ENCODE data around the gene CYP2C19. TPM values are rescaled to one million over a fixed set of nuclear protein-coding genes. Genes with fewer than 3 reads are reported as not detected.
A peak's percentile ranks its signal among the peaks of the same experiment; 100 is the strongest.
"Not testable (repeated sequence)": the region's sequence is repeated elsewhere in the genome, so short reads cannot be mapped to it uniquely, and the experiment has no call there.

CYP2C19 gene
- total RNA-seq, 1 donor from 2014 or later = not detected

GRCh38 chr10:94889123-94889522 lies 126.6 kb downstream of the CYP2C19 start:
- H3K36me3 ChIP-seq (ENCODE audit: control insufficient read depth, insufficient read depth, low read length) = no peaks in the 10 kb centered on the region
- TF ChIP-seq, protein P1, sequence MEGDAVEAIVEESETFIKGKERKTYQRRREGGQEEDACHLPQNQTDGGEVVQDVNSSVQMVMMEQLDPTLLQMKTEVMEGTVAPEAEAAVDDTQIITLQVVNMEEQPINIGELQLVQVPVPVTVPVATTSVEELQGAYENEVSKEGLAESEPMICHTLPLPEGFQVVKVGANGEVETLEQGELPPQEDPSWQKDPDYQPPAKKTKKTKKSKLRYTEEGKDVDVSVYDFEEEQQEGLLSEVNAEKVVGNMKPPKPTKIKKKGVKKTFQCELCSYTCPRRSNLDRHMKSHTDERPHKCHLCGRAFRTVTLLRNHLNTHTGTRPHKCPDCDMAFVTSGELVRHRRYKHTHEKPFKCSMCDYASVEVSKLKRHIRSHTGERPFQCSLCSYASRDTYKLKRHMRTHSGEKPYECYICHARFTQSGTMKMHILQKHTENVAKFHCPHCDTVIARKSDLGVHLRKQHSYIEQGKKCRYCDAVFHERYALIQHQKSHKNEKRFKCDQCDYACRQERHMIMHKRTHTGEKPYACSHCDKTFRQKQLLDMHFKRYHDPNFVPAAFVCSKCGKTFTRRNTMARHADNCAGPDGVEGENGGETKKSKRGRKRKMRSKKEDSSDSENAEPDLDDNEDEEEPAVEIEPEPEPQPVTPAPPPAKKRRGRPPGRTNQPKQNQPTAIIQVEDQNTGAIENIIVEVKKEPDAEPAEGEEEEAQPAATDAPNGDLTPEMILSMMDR (IDR thresholded peaks at IDR 0.05; ENCODE audit: insufficient read depth, low read length, poor library complexity, severe bottlenecking) = no peak

DNA sequence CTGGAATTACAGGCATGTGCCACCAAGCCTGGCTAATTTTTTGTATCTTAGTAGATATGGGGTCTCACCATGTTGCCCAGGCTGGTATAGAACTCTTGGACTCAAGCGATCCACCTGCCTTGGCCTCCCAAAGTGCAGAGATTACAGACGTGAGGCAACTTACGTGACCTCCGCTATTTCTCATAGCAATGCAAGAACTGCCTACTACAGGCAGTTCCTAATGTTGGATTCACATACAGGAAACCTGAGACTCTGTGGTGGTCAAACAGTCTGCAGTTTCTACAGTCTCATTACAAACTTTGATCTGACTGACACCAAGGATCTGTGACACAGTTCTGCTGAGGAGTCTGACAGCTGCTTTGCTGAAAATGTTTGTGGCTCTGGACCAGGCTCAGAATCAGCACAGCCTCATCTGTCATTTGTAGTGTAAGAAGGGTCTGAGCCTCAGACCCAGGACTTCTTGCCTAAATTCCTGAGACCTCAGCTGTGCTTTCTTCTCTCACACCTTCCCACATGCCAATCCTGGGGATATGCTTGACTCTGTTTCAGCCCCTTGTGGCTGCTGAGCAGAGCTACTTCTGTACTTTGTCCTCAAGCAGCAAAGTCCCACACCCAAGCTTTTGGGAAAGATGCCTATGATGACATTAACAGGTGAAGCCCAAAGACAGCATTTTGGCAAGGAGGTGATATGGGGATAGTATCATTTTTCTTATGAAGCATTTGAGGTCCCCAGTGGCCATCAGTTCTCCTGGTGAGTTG lies 128.0 kb downstream of the CYP2C19 start:
- DNase-seq (ENCODE audit: low read depth) = no peak
- Histone ChIP-seq H3K27me3 (ENCODE audit: control insufficient read depth, insufficient read depth, low read length) (no peaks in the 10 kb centered on the region), H3K36me3 (ENCODE audit: control insufficient read depth, insufficient read depth, low read length) (no peaks in the 10 kb centered on the region), H3K4me3 (ENCODE audit: low read depth, low read length) (no peak overlapping the region)
- TF ChIP-seq, protein P1 (IDR thresholded peaks at IDR 0.05; ENCODE audit: insufficient read depth, low read length, poor library complexity, severe bottlenecking) = no peak

More at GRCh38 chr10:94889123-94889522, 126.6 kb downstream of the CYP2C19 start:
- Histone ChIP-seq H3K4me3 (ENCODE audit: low read depth, low read length) (no peak overlapping the region), H3K27me3 (ENCODE audit: control insufficient read depth, insufficient read depth, low read length) (no peaks in the 10 kb centered on the region)
- DNase-seq (ENCODE audit: low read depth) = no peak

GRCh38 chr10:94898414-94898813 lies 135.9 kb downstream of the CYP2C19 start:
- not testable (repeated sequence) for H3K4me3 ChIP-seq (ENCODE audit: low read depth, low read length); H3K36me3 ChIP-seq (ENCODE audit: control insufficient read depth, insufficient read depth, low read length); H3K27me3 ChIP-seq (ENCODE audit: control insufficient read depth, insufficient read depth, low read length); DNase-seq (ENCODE audit: low read depth)

DNA sequence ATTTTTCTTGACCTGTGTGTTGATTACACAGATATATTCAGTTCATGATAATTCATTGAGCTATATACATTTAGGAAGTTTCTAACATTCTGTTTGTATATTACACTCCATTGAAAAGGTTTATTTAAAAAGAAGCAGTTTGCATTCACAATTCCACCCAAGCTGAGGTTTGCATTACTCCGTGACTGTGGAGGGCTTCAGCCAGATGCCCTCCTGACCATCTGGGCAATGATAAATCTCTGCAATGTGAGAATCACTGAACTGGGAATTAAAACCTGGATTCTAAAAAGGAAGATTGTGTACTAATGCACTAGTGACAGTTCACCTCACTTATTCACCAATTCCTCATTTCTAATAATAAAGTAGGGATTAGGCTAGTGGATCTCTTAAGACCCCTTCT lies 139.6 kb downstream of the CYP2C19 start:
- TF ChIP-seq, protein P1 (IDR thresholded peaks at IDR 0.05; ENCODE audit: insufficient read depth, low read length, poor library complexity, severe bottlenecking) = no peak
- H3K27me3 ChIP-seq (ENCODE audit: control insufficient read depth, insufficient read depth, low read length) = no peaks in the 10 kb centered on the region
- no peak for DNase-seq (ENCODE audit: low read depth)
- H3K4me3 ChIP-seq (ENCODE audit: low read depth, low read length) = no peak overlapping the region
- H3K36me3 ChIP-seq (ENCODE audit: control insufficient read depth, insufficient read depth, low read length) = no peaks in the 10 kb centered on the region

DNA sequence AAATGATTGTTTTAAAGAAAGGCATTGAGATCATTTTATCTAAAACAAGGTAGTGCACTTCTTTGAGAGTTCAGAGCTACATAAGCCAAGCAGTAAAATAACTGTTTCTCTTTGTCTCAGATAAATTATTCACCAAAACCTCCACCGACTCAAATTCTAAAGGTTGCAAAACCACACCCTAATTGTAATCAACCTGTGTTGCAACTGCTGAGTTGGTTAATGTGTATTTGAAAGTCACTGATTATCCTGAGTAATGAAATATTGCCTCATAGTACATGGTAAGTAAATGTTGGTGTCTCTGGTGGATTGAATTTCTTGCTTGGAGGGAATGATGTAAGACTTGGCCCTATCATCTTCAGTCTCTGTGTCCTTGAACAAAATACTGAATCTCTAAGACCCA lies 140.1 kb downstream of the CYP2C19 start:
- DNase-seq (ENCODE audit: low read depth) = peak; percentile 61

More for the DNA sequence above, 140.1 kb downstream of the CYP2C19 start:
- TF ChIP-seq, protein P1 (IDR thresholded peaks at IDR 0.05; ENCODE audit: insufficient read depth, low read length, poor library complexity, severe bottlenecking) = no peak
- Histone ChIP-seq H3K27me3 (ENCODE audit: control insufficient read depth, insufficient read depth, low read length) (no peaks in the 10 kb centered on the region), H3K4me3 (ENCODE audit: low read depth, low read length) (no peak overlapping the region), H3K36me3 (ENCODE audit: control insufficient read depth, insufficient read depth, low read length) (no peaks in the 10 kb centered on the region)

Other genes with a start within 250 kb of the CYP2C19 start
- 18.9 and 28.7 TPM in 2 replicates for gene HELLS, start 216.9 kb upstream of the CYP2C19 start, total RNA-seq
- gene CYP2C18, start 79.0 kb upstream of the CYP2C19 start, total RNA-seq = not detected in 2 replicates
- gene CYP2C9, start 176.0 kb downstream of the CYP2C19 start, total RNA-seq = not detected in 2 replicates